H4 (cell line): Measurements from ENCODE around the gene MACROD2. TPM values are rescaled to one million over a fixed set of nuclear protein-coding genes. Genes with fewer than 3 reads are reported as not detected.

Experiments used
- DNase-seq: peaks from one replicate; pipeline ENCODE4 v3.0.0-alpha.2; 2015; ENCODE audit warnings: low spot score
- total RNA-seq: library from RNA; depleted of rRNA; stranded (reverse); fragments of >200 nt; shearing (Covaris generic); gene quantifications from 2 replicates; pipeline ENCODE4 v1.2.3, GENCODE V29; 2014

The MACROD2 gene
- total RNA-seq, 1 experiment from 2014 or later: 1.2 TPM

DNA sequence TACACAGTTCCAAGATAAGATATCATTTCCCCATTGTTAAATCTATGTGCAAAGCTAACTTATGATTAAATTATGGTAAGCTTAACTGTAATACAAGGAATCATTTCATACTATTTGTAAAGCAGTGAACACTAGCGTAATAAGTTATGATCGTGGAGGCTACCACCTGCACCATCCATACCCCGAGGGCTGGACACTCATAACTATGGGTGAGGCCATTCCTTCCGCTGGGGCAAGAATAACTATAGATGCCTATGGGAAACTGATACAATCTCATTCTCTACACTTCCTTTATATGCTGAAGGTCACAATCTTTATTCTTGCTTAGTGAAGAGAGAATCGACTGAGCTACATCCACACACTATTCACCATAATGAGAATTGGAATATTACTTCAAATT is 1258.1 kb downstream of the MACROD2 start:
- no peak for DNase-seq

GRCh38 chr20:15256676-15257568 is 1261.6 kb downstream of the MACROD2 start:
- no peak for DNase-seq

- DNase-seq: no peak
Measured at GRCh38 chr20:15257569-15257870, 1262.2 kb downstream of the MACROD2 start.

- no peak for DNase-seq
Measured at GRCh38 chr20:15265581-15266309, 1270.4 kb downstream of the MACROD2 start.

DNA sequence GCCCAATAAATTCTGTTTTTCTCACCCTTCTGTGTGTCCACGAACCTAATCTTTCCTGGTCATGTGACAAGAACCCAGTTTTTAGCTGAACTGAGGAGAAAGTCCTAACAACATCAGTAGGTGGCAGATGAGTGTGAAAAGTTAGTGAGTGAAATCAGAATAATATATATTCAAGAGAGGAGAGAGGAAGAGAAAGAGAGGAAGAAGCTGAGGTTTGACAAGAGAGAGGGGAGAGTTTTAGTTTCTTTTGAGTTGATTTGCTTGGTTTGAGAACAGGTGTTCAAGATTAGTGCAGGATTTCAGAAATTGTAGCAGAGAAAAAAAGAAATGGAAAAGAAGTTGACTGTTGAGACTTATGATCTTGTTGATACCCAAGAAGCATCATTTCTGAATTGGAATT is 1272.6 kb downstream of the MACROD2 start:
- no peak for DNase-seq

DNA sequence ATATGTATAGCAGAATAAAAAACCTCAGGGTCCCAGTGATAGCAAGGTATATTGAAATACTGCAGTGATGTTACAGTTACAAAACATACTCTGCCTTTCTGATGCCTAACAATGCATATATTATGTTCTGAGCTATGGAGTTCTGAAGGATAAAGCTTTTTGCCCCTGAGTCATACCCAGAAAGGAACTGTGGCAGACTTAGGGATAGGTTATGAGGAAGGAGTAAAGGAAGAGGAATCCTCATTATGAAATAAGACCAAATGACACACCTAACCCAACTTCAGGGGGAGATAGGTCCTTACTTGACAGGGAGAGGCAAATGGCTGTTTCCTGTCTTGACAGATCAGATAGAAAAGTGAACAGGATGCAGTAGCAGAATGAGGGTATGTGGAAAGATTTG is 1282.7 kb downstream of the MACROD2 start:
- DNase-seq: no peak

GRCh38 chr20:15287329-15287728 is 1292.0 kb downstream of the MACROD2 start:
- DNase-seq: no peak

DNA sequence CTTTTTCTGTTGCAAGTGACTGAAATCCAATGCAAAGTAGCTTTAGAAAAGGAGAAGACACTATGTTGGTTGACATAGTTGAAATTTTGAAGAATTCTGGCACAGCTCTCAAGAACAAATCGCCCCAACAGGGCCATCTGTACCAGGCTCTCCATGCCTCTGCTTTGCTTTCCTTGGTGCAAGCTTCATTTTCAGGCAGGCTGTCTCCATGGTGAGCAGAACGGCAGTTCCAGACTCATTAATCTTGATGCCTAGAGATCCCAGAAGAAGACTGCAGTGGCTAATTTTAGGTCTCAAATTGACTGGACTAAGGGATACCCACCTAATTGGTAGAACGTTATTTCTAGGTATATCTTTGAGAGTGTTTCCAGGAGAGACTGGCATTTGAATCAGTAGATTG is 1292.8 kb downstream of the MACROD2 start:
- DNase-seq: no peak

DNA sequence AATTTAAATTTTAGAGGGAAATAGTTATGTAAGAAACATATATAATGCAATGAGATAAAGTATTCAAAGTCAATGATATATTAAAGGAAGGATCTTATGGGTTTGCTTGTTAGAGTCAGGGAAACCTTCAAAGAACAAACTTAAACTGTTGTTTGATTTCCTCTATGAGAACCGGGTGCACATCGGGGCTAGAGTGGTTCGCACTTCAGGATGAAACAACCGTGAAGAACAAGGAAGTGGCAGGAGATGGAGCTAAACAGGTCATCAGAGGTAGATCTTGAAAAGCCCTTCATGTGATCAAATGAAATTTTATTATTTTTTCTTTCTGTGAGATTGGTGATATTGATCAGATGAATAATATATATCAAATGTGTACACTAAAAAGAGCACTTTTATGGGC is 1294.0 kb downstream of the MACROD2 start:
- no peak for DNase-seq

DNA sequence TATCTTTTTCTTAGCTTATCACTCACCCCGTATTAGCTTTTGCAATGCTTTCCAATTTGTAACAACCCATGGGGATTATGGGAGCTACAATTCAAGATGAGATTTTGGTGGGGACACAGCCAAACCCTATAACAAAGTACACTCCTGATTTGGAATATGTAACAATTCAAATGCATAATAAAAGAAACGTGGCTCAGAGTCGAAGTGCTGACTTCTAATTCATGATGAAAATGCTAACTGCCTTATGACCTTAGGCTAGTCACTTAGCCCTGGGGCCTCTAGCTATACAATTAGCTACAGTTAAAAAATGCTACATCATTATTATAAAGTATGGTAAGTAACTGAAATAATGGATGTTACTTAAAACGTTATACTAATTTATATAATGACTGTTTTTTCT is 1297.1 kb downstream of the MACROD2 start:
- DNase-seq: no peak

- no peak for DNase-seq
Measured at GRCh38 chr20:15296422-15296821, 1301.1 kb downstream of the MACROD2 start.

DNA sequence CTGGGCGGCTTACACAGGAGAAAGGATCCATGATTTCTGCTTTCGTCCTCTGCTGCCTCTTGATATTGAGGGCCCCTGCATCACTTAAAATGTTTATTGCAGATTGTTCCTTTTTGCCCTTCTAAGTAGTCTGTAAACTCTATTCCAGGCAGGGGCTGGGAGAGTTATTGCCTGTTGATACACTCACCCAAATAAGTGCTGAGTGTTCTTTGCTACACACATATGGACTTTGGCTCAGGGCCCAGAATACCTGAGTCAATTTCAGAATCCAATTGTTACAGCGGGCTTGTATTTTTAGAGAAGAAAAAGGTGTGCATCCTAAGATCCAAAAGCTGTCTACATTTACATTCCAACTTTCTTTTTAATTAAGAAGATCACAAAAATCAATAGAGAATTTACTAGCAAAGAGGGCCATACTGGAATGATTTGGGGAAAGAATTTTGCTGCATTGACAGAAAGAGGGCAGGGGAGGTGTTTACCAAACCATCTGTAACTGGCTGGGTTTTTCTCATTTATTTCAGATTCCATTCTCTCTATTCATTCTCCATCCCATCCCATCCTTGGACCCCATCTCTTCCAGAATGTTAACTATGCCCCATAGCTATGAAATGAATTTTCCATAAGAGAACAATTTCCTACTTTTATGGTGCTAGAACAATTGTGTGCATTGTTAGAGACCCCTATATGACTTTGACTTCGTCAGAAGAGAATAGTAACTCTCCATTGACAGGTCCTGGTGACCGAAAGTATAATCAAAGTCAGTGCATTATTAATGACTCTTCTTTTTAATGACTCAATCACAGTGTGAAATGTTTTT is 1302.0 kb downstream of the MACROD2 start:
- no peak for DNase-seq

DNA sequence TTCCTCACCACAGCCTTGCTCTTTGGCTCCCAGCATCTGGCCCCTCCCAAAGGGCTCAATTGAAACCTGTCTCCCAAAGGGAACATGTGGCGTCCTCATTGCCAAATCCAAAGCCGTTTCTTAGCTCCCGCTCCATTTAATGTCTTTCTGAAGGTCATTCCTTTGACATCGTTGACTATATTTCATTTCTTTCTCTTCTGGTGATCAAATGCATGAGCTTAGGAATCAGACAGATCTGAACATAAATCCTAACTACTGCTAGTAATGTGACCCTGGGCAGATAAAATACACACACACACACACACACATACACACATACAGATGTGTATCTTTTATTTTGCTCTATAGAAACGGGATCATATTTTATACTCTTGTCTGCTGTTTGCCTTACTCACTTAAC is 1306.8 kb downstream of the MACROD2 start:
- no peak for DNase-seq

GRCh38 chr20:15310361-15310760 is 1315.0 kb downstream of the MACROD2 start:
- peak; percentile 6 for DNase-seq

DNA sequence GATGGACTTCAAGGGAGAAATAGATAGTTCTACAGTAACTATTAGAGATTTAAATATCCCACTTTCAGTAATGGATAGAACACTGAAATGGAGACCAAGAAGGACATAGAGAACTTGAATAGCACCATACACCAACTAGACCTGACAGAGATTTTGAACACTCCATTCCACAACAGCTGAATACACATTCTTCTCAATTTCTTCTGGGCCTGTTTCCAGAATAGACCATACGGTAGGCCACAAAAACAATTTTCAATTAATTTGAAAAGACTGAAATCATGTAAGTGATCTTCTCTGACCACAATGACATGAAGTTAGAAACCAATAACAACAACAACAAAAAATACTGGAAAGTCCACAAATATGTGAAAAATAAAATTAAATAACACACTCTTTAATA is 1321.2 kb downstream of the MACROD2 start:
- DNase-seq: no peak

GRCh38 chr20:15317546-15318232 is 1322.4 kb downstream of the MACROD2 start:
- DNase-seq: no peak

GRCh38 chr20:15318682-15319081 is 1323.4 kb downstream of the MACROD2 start:
- DNase-seq: no peak

DNA sequence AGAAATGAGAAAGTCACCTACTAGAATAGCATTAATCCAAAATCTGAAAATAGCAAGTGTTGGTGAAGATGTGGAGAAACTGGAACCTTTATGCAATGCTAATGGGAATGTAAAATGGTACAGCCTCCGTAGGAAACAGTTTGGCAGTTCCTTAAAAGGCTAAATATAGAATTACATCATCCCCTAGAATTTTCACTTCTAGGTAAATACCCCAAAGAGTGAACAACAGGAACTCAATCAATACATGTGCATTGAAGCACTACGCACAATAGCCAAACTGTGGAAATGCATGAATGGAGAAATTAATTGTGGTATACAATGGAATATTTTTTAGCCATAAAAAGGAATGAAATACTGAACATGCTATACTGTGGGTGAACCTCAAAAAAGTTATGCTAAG is 1324.1 kb downstream of the MACROD2 start:
- no peak for DNase-seq

DNA sequence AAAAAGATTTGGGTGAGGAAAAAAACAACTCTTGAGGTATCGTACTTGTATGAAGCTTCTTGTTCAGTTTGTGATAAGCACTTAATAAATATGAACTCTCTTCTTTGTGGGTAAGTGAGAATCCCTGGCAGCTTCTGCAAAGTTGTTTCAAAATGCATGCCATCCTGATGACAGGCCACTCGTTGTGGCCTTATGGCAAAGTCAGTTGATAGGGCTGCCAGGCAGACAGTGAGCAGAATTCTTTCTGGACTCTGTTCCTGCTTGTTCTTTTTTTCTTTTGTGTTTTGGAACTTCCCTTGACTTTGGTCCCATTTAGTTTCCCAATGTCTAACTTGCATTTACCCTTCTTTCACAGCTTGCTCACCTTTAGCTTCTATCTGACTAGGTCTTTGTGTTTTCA is 1325.6 kb downstream of the MACROD2 start:
- no peak for DNase-seq

- no peak for DNase-seq
Measured at GRCh38 chr20:15327123-15327522, 1331.8 kb downstream of the MACROD2 start.

- no peak for DNase-seq
Measured at GRCh38 chr20:15328084-15328483, 1332.8 kb downstream of the MACROD2 start.

DNA sequence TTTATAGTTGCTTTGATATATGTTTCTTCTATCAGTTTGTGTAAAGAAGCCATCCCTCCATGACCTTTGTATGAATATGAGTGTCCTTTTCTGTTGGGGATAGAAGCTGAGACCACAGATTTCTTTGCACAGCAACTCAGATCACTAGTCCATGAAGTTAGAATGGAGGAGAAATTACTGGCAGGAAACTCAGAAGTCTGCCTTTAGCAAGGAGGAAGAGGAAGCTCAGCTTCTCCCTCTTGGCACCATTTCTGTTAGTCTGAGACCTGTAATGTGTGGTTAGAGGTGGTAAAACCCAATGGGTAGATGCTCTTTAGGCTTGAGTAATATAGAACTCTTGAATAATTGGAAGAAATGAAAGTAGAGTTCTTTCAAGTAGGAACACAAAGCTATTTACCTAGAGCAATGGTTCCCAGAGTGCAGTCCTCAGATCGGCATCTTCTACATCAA is 1337.4 kb downstream of the MACROD2 start:
- no peak for DNase-seq
